Liver (tissue), 9 donors: ENCODE data around the gene NUDT21. TPM values are rescaled to one million over a fixed set of nuclear protein-coding genes. Genes with fewer than 3 reads are reported as not detected.

ENCODE experiments used
- DNase-seq: peaks from one replicate; pipeline ENCODE4 v3.0.0-alpha.2; 2017; ENCODE audit warnings: low spot score
- H3K27ac ChIP-seq, 2 donors: one replicate each; pipeline ENCODE4 v1.7.0; 2013; ENCODE audit warnings: inconsistent platforms in 2 of 2, low read length in 2 of 2, control low read depth in 1 of 2, low read depth in 1 of 2, mild to moderate bottlenecking in 1 of 2
- H3K27me3 ChIP-seq, 4 donors: one replicate each; pipeline versions ENCODE4 v1.6.1 to v1.7.0; 2013; ENCODE audit warnings: low read length in 3 of 4, inconsistent platforms in 1 of 4, mild to moderate bottlenecking in 1 of 4, moderate library complexity in 1 of 4; ENCODE audit not compliant: control insufficient read depth in 4 of 4, insufficient read depth in 4 of 4
- H3K36me3 ChIP-seq, 4 donors: one replicate each; pipeline versions ENCODE4 v1.6.1 to v1.7.0; 2013; ENCODE audit warnings: low read length in 3 of 4, mild to moderate bottlenecking in 3 of 4, low read depth in 1 of 4, moderate library complexity in 1 of 4; ENCODE audit not compliant: control insufficient read depth in 4 of 4, insufficient read depth in 3 of 4
- H3K4me1 ChIP-seq, 4 donors: one replicate each; pipeline versions ENCODE4 v1.6.1 to v1.7.0; 2013; ENCODE audit warnings: low read length in 3 of 4, mild to moderate bottlenecking in 3 of 4, moderate library complexity in 1 of 4; ENCODE audit not compliant: control insufficient read depth in 4 of 4, insufficient read depth in 4 of 4
- H3K4me3 ChIP-seq, 3 donors: one replicate each; pipeline versions ENCODE4 v1.6.1 to v1.7.0; 2013; ENCODE audit warnings: low read length in 3 of 3, control low read depth in 1 of 3, low read depth in 1 of 3, mild to moderate bottlenecking in 1 of 3
- H3K9ac ChIP-seq, 2 donors: one replicate each; pipeline ENCODE4 v1.7.0; 2013; ENCODE audit warnings: low read length in 2 of 2, mild to moderate bottlenecking in 2 of 2, moderate library complexity in 2 of 2, control low read depth in 1 of 2, low read depth in 1 of 2
- H3K9me3 ChIP-seq, 4 donors: one replicate each; pipeline versions ENCODE4 v1.6.1 to v1.7.0; 2013; ENCODE audit warnings: low read length in 3 of 4; ENCODE audit not compliant: control insufficient read depth in 4 of 4
- ATF3 ChIP-seq: IDR thresholded peaks from 2 replicates; pipeline ENCODE4 v1.6.1; 2016; ENCODE audit warnings: antibody characterized with exemption
- CTCF ChIP-seq: fragments of 150-350 bp; IDR thresholded peaks from 2 replicates; pipeline ENCODE4 v1.5.1; 2017; ENCODE audit warnings: improper control_type of control experiment, low read depth, low read length; ENCODE audit not compliant: missing input control
- EGR1 ChIP-seq, 2 donors: IDR thresholded peaks; 2 replicates each; pipeline ENCODE4 v1.6.1; 2016 to 2018; ENCODE audit warnings: antibody characterized with exemption in 2 of 2, low read depth in 2 of 2
- FOXA1 ChIP-seq: IDR thresholded peaks from 2 replicates; pipeline ENCODE4 v1.6.1; 2016; ENCODE audit warnings: antibody characterized with exemption
- FOXA2 ChIP-seq: IDR thresholded peaks from 2 replicates; pipeline ENCODE4 v1.6.1; 2016; ENCODE audit warnings: antibody characterized with exemption
- GABPA ChIP-seq, 2 donors: IDR thresholded peaks in 1 of 2; conservative IDR thresholded peaks in 1 of 2; 2 replicates each; pipeline ENCODE4 v1.6.1; 2016; ENCODE audit warnings: antibody characterized with exemption in 2 of 2, mild to moderate bottlenecking in 1 of 2, moderate library complexity in 1 of 2
- HNF4G ChIP-seq: IDR thresholded peaks from 2 replicates; pipeline ENCODE4 v1.6.1; 2016; ENCODE audit warnings: antibody characterized with exemption
- JUND ChIP-seq, 2 donors: IDR thresholded peaks; 2 replicates each; pipeline ENCODE4 v1.6.1; 2016; ENCODE audit warnings: antibody characterized with exemption in 2 of 2
- MAX ChIP-seq: IDR thresholded peaks from 2 replicates; pipeline ENCODE4 v1.6.1; 2016; ENCODE audit warnings: antibody characterized with exemption
- NR2F2 ChIP-seq: IDR thresholded peaks from 2 replicates; pipeline ENCODE4 v1.6.1; 2016; ENCODE audit warnings: antibody characterized with exemption
- RAD21 ChIP-seq, 2 donors: IDR thresholded peaks; 2 replicates each; pipeline ENCODE4 v1.6.1; 2016; ENCODE audit warnings: antibody characterized with exemption in 2 of 2, mild to moderate bottlenecking in 2 of 2
- REST ChIP-seq: IDR thresholded peaks from 2 replicates; pipeline ENCODE4 v1.6.1; 2016; ENCODE audit warnings: antibody characterized with exemption, mild to moderate bottlenecking
- RXRA ChIP-seq, 2 donors: IDR thresholded peaks; 2 replicates each; pipeline ENCODE4 v1.6.1; 2017 to 2018; ENCODE audit warnings: antibody characterized with exemption in 2 of 2, mild to moderate bottlenecking in 1 of 2
- SP1 ChIP-seq: IDR thresholded peaks from 2 replicates; pipeline ENCODE4 v1.6.1; 2018; ENCODE audit warnings: antibody characterized with exemption, mild to moderate bottlenecking
- TAF1 ChIP-seq: conservative IDR thresholded peaks from 2 replicates; pipeline ENCODE4 v1.6.1; 2016; ENCODE audit warnings: antibody characterized with exemption, mild to moderate bottlenecking
- WGBS: extraction: QIAGEN DNeasy Blood & Tissue Kit; methylation state at CpG from one replicate; pipeline ENCODE4 v1.1.7; 2013; 5-methylcytosine and 5-hydroxymethylcytosine counted together
- polyA plus RNA-seq, 2 donors: library from polyadenylated mRNA; stranded (reverse) in 1 of 2; unstranded in 1 of 2; fragments of 200-250 nt in 1 of 2; fragments of >200 nt in 1 of 2; fragmentation: Nextera tagmentation in 1 of 2; extraction: Ambion mirVana in 1 of 2; gene quantifications; one replicate each; pipeline versions ENCODE4 v1.2.1 to v1.2.3, GENCODE V29; 2013 to 2015
- total RNA-seq, 2 donors: library from RNA; depleted of rRNA; stranded (reverse); fragments of >200 nt; gene quantifications; one replicate each; pipeline ENCODE4 v1.2.3, GENCODE V29; 2014
- donor health status: healthy.
- donor health status: healthy.
- donor health status: healthy.
- donor health status: healthy.
- donor health status: healthy.

NUDT21 gene
- total and polyA plus RNA-seq, 4 donors, result 19.3 to 43.9 (median 27.2) TPM

GRCh38 chr16:56483394-56483793, 32.3 kb upstream of the NUDT21 start:
- no peaks in the 10 kb centered on the region for H3K4me1 ChIP-seq
- DNase-seq, result no peak
- no peak overlapping the region for H3K27ac ChIP-seq
- H3K36me3 ChIP-seq, result peaks cover 0 to 21% (median 14%) of the 10 kb centered on the region in 4 donors
- H3K9ac ChIP-seq, result no peak overlapping the region
- no peak for TF ChIP-seq CTCF
- no peak for TF ChIP-seq GABPA (IDR thresholded peaks at IDR 0.05 in 1 of 2, conservative IDR thresholded peaks at IDR 0.05 in 1 of 2)
- no peak for TF ChIP-seq RAD21 (IDR thresholded peaks at IDR 0.05)
- no peak for TF ChIP-seq RXRA (IDR thresholded peaks at IDR 0.05)
- no peak for TF ChIP-seq JUND (IDR thresholded peaks at IDR 0.05)
- no peak for TF ChIP-seq FOXA1
- TF ChIP-seq EGR1 (IDR thresholded peaks at IDR 0.05; ENCODE audit: low read depth in 2 of 2), result no peak
- TF ChIP-seq TAF1, result no peak
- H3K4me3 ChIP-seq, result no peak overlapping the region
- no peaks in the 10 kb centered on the region for H3K9me3 ChIP-seq
- no peaks in the 10 kb centered on the region for H3K27me3 ChIP-seq

- TF ChIP-seq ATF3 (no peak), FOXA2 (no peak), HNF4G (no peak), FOXA1 (no peak), REST (no peak), RAD21 (IDR thresholded peaks at IDR 0.05) (no peak), NR2F2 (no peak), TAF1 (no peak), RXRA (IDR thresholded peaks at IDR 0.05) (no peak), MAX (no peak), SP1 (no peak), GABPA (IDR thresholded peaks at IDR 0.05 in 1 of 2, conservative IDR thresholded peaks at IDR 0.05 in 1 of 2) (no peak)
- Histone ChIP-seq H3K4me1 (no peaks in the 10 kb centered on the region), H3K27ac (no peak overlapping the region), H3K4me3 (no peak overlapping the region), H3K9me3 (no peaks in the 10 kb centered on the region), H3K27me3 (no peaks in the 10 kb centered on the region), H3K36me3 (peaks cover 0 to 21% (median 14%) of the 10 kb centered on the region in 4 donors), H3K9ac (no peak overlapping the region)
- 96% methylated on average over 5 of the region's 5 CpGs for WGBS
- DNase-seq, result no peak
These were observed 31.6 kb upstream of the NUDT21 start for GRCh38 chr16:56482683-56483236.
